Uterus (tissue), 4 donors: ENCODE data around the gene SETD1A. TPM values are rescaled to one million over a fixed set of nuclear protein-coding genes. Genes with fewer than 3 reads are reported as not detected.
"Not testable (repeated sequence)": the region's sequence is repeated elsewhere in the genome, so short reads cannot be mapped to it uniquely, and the experiment has no call there.

Experiments
- DNase-seq, 2 donors: peaks; one replicate each; pipeline ENCODE4 v3.0.0-alpha.2; 2019 to 2020
- H3K27ac ChIP-seq, 2 donors: fragments of 200-600 bp; sonication (generic); 1 replicate in 1 of 2; 2 replicates in 1 of 2; pipeline ENCODE4 v1.5.1; 2016 to 2018
- H3K27me3 ChIP-seq, 2 donors: fragments of 200-600 bp; sonication (generic); one replicate each; pipeline ENCODE4 v1.5.1; 2018 to 2019; ENCODE audit warnings: control low read depth in 1 of 2
- H3K36me3 ChIP-seq, 2 donors: fragments of 200-600 bp; sonication (generic); one replicate each; pipeline ENCODE4 v1.5.1; 2019; ENCODE audit warnings: control low read depth in 1 of 2
- H3K4me1 ChIP-seq, 2 donors: fragments of 200-600 bp; sonication (generic); one replicate each; pipeline ENCODE4 v1.5.1; 2018 to 2019; ENCODE audit warnings: control low read depth in 1 of 2
- H3K4me3 ChIP-seq, 2 donors: fragments of 200-600 bp; sonication (generic); 1 replicate in 1 of 2; 2 replicates in 1 of 2; pipeline ENCODE4 v1.5.1; 2018 to 2019; ENCODE audit warnings: mild to moderate bottlenecking in 1 of 2
- H3K9me3 ChIP-seq, 2 donors: fragments of 200-600 bp; sonication (generic); one replicate each; pipeline ENCODE4 v1.5.1; 2019; ENCODE audit warnings: control low read depth in 1 of 2
- POLR2A ChIP-seq, 2 donors: fragments of 450-650 bp; IDR thresholded peaks; one replicate each; pipeline ENCODE4 v1.6.1; 2016; ENCODE audit warnings: antibody characterized with exemption in 2 of 2, mild to moderate bottlenecking in 1 of 2, moderate library complexity in 1 of 2
- intact Hi-C: fragments of 100-400 bp; cut with DNase I; formaldehyde crosslinking; loops from one replicate; pipeline ENCODE4 v1.15.1; 2023; ENCODE audit warnings: low total_unique reads
- total RNA-seq, 4 donors: library from RNA; depleted of rRNA in 3 of 4; stranded (reverse); fragments of >200 nt in 3 of 4; gene quantifications; one replicate each; pipeline versions ENCODE4 v1.1.0 to v1.2.4, GENCODE V29; 2014 to 2023
- TF ChIP-seq, protein P1 (sequence below), 4 experiments: fragments of 200-600 bp in 2 of 4; fragments of 450-650 bp in 2 of 4; sonication (generic) in 2 of 4; IDR thresholded peaks; one replicate each; pipeline ENCODE4 v1.5.1; 2016 to 2019; ENCODE audit warnings: antibody characterized with exemption in 4 of 4, mild to moderate bottlenecking in 2 of 4, moderate library complexity in 1 of 4
- donor health status: DM: yes; HTN: yes; CAD: no.

The SETD1A gene
- total RNA-seq, 4 donors from 2014 or later: 2.1 to 31.7 (median 3.5) TPM

DNA sequence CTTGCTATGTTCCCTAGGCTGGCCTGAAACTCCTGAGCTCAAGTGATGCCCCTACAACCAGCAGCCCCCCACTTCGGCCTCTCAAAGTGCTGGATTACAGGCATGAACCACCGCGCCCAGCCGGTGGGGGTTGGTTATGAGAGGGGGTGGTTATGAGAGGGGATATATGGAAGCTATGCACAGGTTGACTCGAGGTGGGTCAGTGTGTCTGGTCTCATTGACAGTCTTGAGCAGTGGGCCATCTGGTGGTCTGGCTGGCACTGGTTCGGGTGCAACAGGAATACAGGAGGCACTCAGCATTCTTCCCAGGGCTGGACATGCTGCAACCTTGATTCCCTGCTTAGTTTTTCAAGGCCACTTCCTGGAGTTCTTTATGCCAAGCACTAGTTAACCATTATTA lies 58.5 kb downstream of the SETD1A start:
- Histone ChIP-seq H3K27ac (no peak overlapping the region), H3K4me3 (no peak overlapping the region), H3K4me1 (no peaks in the 10 kb centered on the region), H3K9me3 (no peaks in the 10 kb centered on the region), H3K27me3 (no peaks in the 10 kb centered on the region), H3K36me3 (no peaks in the 10 kb centered on the region)
- TF ChIP-seq POLR2A (IDR thresholded peaks at IDR 0.05): no peak
- TF ChIP-seq, protein P1, sequence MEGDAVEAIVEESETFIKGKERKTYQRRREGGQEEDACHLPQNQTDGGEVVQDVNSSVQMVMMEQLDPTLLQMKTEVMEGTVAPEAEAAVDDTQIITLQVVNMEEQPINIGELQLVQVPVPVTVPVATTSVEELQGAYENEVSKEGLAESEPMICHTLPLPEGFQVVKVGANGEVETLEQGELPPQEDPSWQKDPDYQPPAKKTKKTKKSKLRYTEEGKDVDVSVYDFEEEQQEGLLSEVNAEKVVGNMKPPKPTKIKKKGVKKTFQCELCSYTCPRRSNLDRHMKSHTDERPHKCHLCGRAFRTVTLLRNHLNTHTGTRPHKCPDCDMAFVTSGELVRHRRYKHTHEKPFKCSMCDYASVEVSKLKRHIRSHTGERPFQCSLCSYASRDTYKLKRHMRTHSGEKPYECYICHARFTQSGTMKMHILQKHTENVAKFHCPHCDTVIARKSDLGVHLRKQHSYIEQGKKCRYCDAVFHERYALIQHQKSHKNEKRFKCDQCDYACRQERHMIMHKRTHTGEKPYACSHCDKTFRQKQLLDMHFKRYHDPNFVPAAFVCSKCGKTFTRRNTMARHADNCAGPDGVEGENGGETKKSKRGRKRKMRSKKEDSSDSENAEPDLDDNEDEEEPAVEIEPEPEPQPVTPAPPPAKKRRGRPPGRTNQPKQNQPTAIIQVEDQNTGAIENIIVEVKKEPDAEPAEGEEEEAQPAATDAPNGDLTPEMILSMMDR (IDR thresholded peaks at IDR 0.05): no peak
- no peak for DNase-seq
- intact Hi-C loops: no loop called here

DNA sequence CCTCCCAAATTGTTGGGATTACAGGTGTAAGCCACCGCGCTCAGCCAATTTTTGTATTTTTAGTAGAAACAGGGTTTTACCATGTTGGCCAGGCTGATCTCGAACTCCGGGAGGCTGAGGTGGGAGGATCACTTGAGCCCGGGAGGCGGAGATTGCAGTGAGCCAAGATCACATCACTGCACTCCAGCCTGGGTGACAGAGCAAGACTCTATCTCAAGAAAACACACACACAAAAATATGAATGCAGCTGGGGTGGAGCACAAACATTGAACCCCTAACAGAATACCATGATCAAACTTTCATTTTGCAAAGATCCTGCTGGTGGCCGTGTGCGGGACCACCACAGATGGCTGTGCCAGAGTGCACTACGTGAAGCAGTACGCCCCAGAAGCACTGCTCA lies 60.2 kb downstream of the SETD1A start:
- H3K4me3 ChIP-seq, H3K4me1 ChIP-seq, H3K27ac ChIP-seq, intact Hi-C loops, H3K27me3 ChIP-seq, H3K36me3 ChIP-seq, DNase-seq, H3K9me3 ChIP-seq: not testable (repeated sequence)

DNA sequence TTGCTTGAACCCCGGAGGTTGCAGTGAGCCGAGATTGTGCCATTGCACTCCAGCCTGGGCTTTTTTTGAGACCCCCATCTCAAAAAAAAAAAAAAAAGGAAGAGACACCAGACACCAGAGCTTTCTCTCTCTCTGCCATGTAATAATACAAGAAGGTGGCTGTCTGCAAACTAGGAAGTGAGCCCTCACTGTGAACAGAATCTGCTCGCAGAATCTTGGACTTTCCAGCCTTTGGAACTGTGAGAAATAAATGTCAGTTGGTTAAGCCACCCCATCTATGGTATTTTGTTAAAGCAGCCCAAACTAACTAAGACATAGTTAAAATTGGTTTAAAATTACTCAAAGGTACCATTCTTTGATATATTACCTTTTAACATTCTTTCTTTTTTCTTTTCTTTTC lies 63.0 kb downstream of the SETD1A start:
- DNase-seq: no peak

DNA sequence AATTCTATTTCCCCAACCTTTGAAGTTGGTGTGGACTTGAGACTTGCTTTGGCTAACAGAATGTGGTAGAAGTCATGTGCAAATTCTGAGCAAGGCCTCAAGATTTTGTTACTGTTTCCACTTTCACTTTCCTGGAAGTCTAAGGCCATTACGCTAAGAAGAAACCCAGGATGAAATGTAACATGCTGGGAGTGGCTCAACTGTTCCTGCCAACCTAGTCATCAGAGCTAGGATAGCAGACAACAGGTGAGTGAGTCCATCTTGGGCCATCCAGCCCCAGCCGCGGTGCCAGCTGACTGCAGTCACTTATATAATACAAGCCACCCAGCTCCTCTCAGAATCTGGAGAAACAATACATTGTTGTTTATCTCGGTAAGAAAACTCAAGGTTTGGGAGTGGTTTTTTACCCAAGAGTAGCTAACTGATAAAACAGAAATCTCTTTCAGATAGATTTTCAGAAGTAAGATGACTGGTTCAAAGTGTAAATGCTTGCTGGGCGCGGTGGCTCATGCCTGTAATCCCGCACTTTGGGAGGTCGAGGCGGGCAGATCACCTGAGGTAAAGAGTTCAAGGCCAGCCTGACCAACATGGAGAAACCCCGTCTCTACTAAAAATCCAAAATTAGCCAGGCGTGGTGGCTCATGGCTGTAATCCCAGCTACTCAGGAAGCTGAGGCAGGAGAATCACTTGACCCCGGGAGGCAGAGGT lies 65.1 kb downstream of the SETD1A start:
- Histone ChIP-seq H3K4me1 (no peaks in the 10 kb centered on the region), H3K27me3 (no peaks in the 10 kb centered on the region), H3K4me3 (no peak overlapping the region), H3K36me3 (no peaks in the 10 kb centered on the region), H3K9me3 (no peaks in the 10 kb centered on the region), H3K27ac (no peak overlapping the region)
- intact Hi-C loops: no loop called here
- TF ChIP-seq, protein P1 (IDR thresholded peaks at IDR 0.05): no peak
- TF ChIP-seq POLR2A (IDR thresholded peaks at IDR 0.05): no peak
- no peak for DNase-seq

More for the DNA sequence above, 63.0 kb downstream of the SETD1A start:
- H3K36me3 ChIP-seq: no peaks in the 10 kb centered on the region
- H3K27ac ChIP-seq: no peak overlapping the region
- no peaks in the 10 kb centered on the region for H3K4me1 ChIP-seq
- H3K9me3 ChIP-seq: no peaks in the 10 kb centered on the region
- intact Hi-C loops: no loop called here
- no peaks in the 10 kb centered on the region for H3K27me3 ChIP-seq
- no peak for TF ChIP-seq POLR2A (IDR thresholded peaks at IDR 0.05)
- TF ChIP-seq, protein P1 (IDR thresholded peaks at IDR 0.05): no peak
- no peak overlapping the region for H3K4me3 ChIP-seq

DNA sequence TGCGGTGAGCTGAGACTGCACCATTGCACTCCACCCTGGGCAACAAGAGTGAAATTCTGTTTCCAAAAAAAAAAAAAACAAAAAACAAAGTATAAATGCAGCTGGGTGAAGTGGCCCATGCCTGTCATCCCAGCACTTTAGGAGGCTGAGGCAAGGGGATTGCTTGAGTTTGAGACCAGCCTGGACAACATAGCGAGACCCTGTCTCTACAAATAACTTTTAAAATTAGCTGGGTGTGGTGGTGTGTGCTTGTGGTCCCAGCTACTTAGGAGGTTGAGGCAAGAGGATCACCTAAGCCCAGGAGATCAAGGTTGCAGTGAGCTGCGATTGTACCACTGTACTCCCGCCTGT lies 65.7 kb downstream of the SETD1A start:
- H3K4me3 ChIP-seq: no peak overlapping the region
- H3K36me3 ChIP-seq: no peaks in the 10 kb centered on the region
- no peak for TF ChIP-seq POLR2A (IDR thresholded peaks at IDR 0.05)
- TF ChIP-seq, protein P1 (IDR thresholded peaks at IDR 0.05): no peak
- H3K4me1 ChIP-seq: no peaks in the 10 kb centered on the region
- intact Hi-C loops: no loop called here
- H3K27ac ChIP-seq: no peak overlapping the region
- no peak for DNase-seq
- no peaks in the 10 kb centered on the region for H3K27me3 ChIP-seq
- H3K9me3 ChIP-seq: no peaks in the 10 kb centered on the region
